Amniotic epithelial cell (primary cell): ENCODE measurements around the gene SLC6A16.
"Not testable (repeated sequence)": the region's sequence is repeated elsewhere in the genome, so short reads cannot be mapped to it uniquely, and the experiment has no call there.

Experiments
- DNase-seq: peaks from one replicate; pipeline ENCODE4 v3.0.0-alpha.2; 2010; ENCODE audit warnings: low read depth

The SLC6A16 gene

DNA sequence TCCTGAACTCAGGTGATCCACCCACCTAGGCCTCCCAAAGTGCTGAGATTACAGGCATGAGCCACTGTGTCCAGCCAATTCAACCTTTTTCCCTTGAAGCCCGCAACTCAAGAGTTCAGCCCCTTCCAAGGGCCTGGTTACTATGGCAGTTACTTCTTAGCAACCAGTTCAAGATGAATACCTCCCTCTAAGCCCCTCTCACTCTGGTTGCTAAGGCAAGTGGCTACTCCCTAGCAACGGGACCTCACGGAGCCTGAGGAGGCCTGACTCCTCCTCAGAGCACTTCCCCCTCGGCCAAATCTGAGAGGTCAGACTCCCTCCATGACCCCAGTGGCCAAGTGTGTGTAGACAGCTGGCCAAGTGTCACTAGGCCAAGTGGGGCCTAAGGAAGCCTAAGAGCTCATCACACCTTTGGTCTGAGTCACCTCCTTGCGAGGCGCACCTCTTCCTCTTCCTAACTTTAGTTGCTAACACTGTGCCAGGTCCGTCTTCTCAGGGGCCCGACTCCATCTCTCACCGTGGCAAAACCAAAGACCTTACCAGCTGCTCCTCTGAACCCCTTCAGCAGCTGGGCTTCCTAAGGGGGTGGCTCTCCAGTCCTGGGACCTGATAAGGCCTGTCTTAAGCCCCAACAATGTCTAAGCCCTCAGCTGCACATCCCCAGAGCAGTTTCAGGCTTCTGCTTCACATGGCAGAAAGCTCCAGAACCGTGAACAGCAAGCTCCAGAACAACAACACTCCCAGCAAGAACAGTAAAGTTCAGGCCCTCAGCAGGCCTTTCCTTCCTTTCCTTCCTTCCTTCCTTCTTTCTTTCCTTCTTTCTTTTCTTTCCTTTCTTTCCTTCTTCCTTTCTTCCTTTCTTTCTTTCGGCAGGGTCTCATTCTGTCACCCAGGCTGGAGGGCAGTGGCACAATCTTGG, 19.8 kb upstream of the SLC6A16 start:
- DNase-seq, result no peak

DNA sequence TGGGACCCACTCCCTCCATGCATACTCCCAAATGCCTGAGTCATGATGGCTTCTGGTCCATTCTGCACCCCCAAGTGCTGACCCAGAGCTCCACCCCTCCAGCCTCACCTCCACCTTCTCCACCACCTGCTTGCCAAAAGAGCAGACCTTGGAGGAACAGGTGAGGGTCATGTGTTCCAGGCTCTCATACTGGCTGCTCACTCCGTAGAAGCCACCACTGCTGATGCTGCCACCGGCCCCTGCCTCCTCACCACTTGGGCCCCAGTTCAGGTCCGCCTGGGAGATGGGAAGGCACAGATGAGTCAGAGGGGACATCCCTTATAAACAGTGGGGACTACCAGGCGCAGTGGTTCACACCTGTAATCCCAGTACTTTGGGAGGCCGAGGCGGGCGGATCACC, 18.1 kb upstream of the SLC6A16 start:
- no peak for DNase-seq

DNA sequence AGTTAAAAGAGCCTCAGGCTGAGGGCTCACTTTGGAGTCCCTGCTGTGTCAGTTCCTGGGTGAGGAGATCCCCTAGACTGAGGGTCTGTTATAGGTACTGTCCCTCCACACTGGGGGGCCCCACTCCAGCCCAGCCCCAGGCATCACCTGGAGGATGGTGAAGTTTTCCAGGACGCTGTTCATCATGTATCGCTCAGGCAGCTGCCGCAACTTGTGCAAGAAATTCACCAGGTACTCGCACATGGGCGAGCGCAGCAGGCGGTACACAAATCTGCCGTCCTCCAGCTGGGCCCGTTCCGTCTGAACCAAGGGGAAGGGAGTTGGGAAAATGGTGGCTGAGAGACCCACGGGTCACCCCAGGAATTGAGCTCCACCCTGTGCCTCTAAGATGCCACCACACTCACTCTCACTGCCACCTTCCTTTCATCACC, 17.3 kb upstream of the SLC6A16 start:
- DNase-seq, result no peak

DNA sequence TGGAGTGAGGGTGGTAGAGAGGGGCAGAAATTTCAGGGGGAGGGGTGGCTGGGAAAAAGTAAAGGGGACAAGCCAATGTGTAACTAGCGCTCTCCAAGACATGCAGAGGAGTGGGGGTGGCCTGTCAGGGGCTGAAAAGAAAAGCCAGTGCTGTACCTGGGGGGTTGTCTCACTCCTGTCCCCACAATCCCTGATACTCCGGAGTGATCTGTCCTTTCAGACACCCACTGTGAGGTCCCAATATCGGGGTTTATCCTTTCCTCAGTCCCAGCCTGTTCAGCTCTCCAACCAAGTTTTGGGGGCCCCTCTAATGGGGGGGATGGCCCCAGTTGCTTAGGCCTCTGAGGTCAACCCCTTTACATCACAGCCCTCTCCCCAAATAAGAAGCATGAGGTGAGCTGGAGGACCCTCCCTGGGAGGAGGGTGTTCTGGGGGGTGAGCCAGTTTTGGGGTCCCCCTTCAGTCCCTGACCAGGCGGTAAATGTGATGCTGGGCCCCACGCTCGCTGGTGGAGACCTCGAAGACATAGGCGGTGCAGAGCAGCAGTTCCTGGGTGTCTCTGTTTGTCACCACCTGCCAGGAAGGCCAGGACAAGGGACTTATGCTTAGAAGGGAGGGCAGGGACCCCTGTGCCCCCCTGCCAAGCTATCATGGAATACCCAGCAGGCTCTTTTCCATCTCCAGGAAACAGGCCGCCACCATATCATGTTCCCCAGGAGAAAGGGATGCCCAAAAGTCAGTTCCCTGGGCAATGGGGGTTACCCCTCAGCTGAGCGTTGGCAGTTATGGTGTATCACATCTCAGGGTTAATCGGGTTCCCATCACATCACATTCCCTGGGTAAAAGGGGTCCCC, 16.1 kb upstream of the SLC6A16 start:
- no peak for DNase-seq

DNA sequence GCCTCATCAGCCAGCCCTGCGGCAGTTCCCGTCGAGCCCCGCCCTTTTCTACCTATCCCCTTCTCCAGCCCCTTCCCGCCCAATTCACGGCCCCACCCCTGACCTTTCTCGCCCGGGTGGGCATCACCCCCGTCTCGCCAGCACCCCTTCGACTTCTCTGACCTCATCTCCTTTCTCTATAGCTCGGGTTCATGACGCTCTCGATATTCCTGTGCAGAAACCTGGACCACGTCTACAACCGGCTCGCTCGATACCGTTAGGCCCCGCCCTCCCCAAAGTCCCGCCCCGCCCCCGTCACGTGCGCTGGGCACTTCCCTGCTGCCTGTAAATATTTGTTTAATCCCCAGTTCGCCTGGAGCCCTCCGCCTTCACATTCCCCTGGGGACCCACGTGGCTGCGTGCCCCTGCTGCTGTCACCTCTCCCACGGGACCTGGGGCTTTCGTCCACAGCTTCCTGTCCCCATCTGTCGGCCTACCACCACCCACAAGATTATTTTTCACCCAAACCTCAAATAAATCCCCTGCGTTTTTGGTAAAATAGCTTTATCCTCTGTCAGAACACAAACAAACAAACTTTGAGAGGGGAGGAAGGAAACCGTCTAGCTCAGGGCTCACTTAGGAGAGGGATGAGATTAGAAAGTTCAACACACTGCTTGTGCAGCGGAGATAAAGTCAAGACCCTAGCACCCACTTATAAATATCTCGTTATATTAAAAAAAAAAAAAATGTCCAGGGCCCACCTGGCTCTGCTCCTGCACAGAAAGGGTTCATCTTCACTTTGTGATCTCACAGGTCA, 15.3 kb upstream of the SLC6A16 start:
- peak; percentile 22 for DNase-seq

DNA sequence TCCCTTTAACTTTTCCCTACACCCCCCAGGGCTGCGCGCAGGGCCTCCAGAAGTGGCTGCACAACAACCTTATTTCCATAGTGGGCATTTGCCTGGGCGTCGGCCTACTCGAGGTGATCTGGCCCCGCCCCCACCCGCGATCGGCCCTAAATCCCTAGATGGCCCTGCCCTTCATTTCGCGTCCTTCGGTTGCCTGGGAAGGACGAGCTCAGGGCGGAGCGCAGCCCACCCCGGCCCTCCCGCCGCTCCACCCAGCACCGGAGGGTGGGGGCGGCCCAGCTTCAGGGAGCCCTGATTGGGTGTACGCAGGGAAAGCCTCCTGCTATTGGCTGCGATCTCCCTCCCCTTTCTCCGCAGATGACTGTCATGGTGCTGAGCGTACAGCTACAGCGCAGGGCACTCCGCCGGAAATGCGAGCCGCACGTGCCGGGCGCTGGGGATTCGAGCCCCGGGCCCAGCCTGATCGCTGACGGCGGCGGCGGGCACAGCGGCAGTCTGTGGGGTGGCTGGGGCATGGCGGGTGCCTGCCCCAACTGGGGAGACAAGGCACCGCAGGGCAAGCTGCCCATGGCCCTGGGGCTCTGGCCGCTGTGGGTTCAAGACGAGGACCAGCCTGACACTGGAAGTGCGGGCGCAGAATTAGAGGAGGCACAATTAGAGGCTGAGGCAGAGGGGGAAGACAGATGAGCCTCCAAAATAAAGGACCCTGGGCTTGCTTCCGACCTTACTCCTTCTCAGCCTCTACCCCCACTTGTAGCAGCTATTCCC, 14.5 kb upstream of the SLC6A16 start:
- peak; percentile 92 for DNase-seq

DNA sequence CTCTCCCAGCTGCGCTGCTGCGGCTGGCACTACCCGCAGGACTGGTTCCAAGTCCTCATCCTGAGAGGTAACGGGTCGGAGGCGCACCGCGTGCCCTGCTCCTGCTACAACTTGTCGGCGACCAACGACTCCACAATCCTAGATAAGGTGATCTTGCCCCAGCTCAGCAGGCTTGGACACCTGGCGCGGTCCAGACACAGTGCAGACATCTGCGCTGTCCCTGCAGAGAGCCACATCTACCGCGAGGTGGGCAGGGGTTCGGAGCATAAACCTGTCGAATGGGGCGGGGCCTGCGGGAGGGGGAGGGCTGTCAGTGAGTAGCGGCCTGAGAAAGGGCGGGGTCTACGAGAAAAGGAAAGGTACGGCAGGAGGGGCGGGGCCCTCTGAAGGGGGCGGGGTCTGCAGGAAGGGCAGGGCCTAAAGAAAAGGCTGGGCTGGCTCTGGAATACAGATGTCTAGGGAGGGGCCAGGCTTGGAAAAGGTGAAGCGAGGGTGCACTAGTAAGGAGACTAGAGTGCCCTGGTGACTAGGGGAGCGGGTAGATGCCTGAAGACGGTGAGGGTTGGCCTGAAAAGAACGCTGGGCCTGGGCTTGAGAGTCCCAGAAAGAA, 13.8 kb upstream of the SLC6A16 start:
- DNase-seq, result peak; percentile 53

DNA sequence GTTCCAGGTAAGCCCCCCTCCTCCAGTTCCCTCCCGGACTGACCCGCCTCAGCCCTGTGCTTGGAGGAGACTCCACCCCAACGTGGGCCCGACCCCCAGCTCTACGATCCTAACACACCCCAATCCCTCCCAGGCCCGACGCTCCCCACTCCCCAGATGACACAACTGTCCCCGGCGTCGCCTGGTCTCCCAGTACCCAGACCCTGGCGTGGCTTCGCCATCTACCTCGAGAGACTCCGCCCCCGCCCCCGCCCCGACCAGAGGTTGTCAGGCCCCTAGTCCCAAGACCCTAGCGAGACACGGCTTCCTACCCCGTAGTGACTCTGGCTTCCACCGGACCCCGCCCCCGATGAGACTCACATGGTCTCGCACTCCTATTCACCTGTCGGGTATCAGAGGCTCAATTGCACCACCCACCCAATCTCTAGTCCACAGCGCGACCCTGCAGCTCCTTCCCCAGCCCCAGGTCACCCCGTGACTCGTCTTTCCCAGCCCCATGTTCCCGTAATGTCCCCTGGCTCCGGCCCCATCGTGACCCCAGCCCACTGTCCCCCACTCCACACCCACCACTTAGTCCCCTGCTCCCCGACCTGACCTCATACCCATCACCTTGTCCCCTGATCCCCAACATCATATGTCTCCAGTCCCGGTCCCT, 13.2 kb upstream of the SLC6A16 start:
- DNase-seq, result no peak

DNA sequence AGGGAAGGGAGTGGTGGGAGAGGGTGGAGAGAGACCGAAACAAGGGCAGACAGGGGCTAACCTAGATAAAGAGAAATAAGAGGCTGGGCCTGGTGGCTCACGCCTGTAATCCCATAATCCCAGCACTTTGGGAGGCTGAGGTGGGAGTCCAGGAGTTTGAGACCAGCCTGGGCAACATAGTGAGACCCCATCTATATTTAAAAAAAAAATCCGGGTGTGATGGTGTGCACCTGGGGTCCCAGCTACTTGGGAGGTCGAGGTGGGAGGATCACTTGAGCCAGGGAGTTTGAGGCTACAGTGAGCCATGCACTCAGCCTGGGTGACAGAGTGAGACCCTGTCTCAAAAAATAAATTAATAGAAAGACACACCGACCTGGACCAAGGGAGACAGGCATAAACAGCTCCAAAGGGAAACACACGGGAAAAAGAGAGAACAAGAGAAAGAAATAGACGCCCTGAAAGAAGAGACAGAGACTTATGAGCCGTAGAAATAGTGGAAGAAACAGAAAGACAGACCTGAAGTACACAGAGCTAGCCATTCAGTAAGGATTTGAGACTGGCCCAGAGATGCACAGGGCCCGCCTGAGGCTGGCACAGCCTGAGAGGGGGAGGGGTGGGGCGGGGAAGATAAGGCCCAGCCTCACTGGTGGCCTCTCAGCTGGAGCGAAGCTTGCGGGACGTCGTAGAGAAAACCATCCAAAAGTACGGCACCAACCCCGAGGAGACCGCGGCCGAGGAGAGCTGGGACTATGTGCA, 12.5 kb upstream of the SLC6A16 start:
- no peak for DNase-seq

DNA sequence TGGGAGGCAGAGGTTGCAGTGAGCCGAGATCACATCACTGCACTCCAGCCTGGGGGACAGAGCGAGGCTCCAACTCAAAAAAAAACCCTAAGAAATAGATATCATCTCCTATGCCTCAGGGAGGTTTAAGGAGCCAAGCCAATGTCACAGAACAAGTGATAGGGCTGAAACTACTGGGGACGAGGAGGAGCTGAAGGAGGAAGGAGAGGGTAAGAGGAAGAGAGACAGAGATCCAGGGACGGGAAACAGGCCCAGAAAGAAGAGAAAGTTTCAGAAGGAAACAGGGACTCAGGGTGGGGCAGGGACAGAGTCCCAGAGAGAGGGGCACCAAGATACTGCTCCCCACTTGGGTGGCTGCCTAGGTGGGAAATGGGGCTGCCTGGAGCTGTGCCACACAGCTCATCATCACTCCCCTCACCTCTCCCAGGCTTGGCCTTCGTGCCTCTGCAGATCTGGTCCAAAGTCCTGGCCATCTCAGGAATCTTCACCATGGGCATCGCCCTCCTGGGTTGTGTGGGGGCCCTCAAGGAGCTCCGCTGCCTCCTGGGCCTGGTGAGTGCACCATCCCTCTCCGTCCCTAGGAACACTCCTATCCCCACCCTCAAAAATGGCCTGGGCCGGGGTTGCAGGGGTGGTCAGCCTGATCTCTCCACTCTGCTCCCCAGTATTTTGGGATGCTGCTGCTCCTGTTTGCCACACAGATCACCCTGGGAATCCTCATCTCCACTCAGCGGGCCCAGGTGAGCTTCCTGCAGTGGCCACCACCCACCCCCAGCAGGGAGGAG, 11.7 kb upstream of the SLC6A16 start:
- no peak for DNase-seq

DNA sequence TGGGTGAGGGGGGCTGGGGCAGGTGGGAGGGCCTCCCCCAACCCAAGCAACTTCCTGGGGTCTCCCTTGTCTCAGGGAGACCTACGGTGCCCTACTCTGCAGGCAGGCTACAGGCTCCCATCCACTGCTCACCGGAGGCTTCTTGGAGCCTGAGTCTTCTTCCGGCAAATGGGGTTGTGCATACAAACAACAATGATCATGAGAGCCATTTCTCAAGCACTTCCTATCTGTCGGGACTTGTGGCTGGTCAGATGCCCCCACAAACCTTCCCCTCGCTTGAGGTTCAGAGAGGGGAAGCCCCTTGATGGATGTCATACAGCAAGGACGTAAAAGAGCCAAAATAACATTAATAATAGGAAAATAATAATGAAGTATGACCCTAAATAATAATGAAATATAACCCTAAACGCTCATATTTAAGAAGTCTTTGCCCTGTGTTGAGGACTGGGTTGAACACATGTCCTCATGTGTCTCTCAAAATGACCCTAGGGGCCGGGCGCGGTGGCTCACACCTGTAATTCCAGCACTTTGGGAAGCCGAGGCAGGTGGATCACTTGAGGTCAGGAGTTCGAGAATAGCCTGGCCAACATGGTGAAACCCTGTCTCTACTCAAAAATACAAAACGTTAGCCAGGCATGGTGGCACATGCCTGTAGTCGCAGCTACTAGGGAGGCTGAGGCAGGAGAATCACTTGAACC, 10.9 kb upstream of the SLC6A16 start:
- DNase-seq, result no peak

DNA sequence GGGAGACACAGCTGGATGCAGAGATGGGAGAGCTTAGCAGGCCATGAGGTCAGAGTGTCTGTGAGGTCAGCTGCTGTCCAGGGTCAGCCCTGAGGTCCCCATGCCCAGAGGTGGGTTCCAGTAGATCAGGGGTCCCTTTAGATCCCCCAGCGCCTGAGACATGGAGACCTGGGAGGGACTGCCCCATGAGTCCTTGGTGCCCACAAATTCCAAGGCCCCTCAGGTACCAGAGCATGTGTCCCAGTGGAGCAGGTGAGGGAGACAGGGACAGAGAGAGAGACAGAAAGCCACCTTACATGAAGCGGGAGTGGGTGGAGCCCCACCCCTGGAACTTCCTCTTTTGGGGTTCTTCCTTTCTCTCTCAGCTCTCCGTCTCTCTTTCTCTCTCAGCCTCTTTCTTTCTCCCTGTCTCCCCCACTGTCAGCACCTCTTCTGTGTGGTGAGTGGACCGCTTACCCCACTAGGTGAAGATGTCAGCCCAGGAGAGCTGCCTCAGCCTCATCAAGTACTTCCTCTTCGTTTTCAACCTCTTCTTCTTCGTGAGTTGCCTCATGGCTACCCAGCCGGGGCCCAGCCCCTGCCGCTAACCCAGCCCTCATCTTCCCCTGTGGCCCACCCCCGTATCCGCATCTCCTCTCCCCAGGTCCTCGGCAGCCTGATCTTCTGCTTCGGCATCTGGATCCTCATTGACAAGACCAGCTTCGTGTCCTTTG, 10.2 kb upstream of the SLC6A16 start, which contains the start of gene CD37:
CD37 (plus strand) TSS at position 336 of the 713 bp plus-strand sequence; CDS start at position 471, 135 bp downstream.
- no peak for DNase-seq

DNA sequence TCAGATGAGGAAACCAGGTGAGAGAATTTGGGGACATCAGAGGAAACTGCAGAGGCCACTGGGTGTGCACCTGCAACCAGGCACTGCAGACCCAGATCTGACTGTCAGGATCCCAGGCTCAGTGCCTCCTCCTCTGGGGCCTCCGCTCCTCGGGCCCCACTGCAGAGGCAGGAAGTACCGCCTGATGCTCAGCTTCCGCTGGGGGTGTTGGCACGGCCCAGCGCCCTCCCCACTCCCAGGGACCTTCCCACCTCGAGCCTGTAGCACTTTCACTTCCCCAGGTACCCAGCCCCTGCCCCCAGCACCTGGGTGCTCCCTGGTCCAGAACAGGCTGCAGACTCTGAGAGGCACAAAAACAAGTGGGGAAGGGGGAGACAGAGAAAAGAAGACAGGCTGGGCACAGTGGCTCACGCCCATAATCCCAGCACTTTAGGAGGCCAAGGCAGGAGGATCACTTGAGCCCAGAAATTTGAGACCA, 8.9 kb upstream of the SLC6A16 start:
- no peak for DNase-seq

DNA sequence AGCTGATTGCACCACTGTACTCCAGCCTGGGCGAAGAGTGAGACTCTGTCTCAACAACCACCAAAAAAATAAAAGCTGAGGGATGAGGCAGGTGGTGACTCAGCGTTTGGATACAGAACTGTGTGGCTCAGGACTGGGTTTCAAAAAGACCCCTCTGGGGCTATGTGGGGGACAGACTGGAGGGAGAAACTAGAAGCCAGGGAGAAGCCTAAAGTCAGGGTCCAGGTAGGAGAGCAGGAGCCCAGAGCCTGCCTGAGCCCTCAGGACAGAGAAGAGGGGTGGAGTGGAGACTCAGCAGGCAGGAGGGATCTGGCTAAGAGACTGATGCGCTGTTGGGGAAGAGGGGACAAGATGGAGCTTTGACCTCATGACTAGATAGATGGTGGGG, 8.4 kb upstream of the SLC6A16 start:
- DNase-seq, result peak; percentile 48

DNA sequence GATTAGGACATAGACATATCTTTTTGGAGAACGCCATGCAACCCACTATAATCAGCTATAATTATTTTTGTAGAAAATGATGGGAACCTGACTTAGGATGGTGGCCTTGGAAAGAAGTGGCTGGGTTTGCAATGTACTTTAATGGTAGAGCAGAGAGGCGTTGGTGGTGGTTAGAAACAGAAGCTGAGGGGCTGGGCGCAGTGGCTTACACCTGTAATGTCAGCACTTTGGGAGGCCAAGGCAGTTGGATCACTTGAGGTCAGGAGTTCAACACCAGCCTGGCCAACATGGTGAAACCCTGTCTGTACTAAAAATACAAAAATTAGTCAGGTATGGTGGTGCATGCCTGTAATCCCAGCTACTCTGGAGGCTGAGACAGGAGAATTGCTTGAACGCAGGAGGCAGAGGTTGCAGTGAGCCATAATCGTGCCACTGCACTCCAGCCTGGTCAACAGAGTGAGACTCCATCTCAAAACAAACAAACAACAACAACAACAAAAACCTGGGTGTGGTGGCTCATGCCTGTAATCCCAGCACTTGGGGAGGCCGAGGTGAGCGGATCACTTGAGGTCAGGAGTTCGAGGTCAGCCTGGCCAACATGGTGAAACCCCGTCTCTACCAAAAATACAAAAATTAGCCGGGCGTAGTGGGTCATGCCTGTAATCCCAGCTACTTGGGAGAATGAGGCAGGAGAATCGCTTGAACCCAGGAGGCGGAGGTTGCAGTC, 7.9 kb upstream of the SLC6A16 start:
- not testable (repeated sequence) for DNase-seq

DNA sequence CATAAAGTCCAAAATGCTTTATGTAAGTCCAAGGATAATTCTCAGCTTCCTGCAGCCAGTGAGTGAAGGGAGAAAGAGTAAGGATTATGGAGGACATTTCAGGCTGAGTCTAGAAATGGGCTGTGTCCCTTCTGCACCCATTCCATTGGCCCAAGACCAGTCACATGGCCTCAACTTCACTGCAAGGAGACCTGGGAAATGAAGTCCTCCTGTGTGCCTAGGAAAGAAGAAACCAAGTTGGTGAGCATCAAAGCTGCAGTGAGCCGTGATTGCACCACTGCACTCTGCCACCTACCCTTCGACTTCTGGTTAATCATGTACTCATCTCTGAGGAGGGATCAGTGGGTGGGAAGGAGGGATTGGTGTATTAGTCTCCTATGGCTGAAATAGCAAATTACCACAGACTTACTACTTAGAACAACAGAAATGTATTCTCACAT, 6.6 kb upstream of the SLC6A16 start:
- peak; percentile 83 for DNase-seq
